ENCODE measurements around the gene USP6NL.

- TF ChIP-seq EZH2 (IDR thresholded peaks at IDR 0.05; ENCODE audit: low read depth) (no peak), CTCF (conservative IDR thresholded peaks at IDR 0.05) (no peak)
Measured at GRCh38 chr10:11563936-11564335, 47.5 kb downstream of the USP6NL start.
